GM18526 (cell line): Measurements from ENCODE around the gene HOXA4.

Experiments
- POLR2A ChIP-seq: IDR thresholded peaks from 3 replicates; pipeline ENCODE4 v1.6.1; 2011; ENCODE audit not compliant: insufficient read length; ENCODE audit errors: extremely low read depth

The HOXA4 gene

GRCh38 chr7:27162561-27163287 is 32.2 kb upstream of the HOXA4 start:
- TF ChIP-seq POLR2A: no peak

- TF ChIP-seq POLR2A: no peak
Observed at GRCh38 chr7:27161721-27162560, 31.4 kb upstream of the HOXA4 start.

- no peak for TF ChIP-seq POLR2A
Observed at GRCh38 chr7:27161214-27161720, 30.7 kb upstream of the HOXA4 start.

GRCh38 chr7:27160546-27161213 is 30.1 kb upstream of the HOXA4 start:
- TF ChIP-seq POLR2A: no peak

GRCh38 chr7:27160145-27160545 is 29.6 kb upstream of the HOXA4 start:
- TF ChIP-seq POLR2A: no peak

GRCh38 chr7:27159266-27160144 is 28.9 kb upstream of the HOXA4 start:
- TF ChIP-seq POLR2A: no peak

DNA sequence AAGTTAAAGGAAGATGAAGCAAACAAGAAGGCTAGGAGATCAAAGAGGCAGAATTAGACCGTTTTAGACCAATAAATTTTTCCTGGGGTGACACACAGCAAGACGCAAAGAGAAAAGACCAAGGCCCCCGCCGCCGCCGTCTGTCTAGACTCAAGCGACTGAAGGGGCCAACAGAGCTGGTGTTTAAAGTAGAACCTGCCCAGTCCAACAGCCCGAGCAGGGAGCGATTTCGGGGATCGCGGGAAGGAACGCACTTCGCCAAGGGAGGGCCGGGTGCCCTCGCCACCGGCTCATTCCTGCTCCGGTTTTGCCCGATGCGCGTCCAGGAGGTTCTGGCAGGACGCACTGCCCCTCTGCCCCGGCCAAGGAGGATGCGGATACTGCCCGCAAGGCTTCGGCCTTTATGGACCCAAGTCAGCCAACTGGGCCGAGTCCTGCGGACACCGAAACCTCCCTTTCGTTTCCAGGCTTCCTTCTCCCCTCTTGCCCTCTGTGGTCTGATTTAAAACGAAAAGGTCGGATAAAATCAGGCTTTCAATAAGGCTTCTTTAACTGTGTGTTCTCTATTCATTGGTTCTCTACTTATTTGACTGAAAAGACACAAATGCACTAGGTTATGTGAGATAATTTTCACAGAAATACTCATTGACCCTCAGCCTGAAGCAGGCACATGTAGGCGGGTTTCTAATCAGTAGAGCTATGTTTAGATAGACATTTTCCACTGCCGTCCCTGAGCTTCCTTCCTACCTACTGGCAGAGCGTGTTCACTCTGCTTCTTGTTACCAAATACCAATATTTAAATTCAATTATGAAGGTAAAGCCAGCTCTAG is 28.1 kb upstream of the HOXA4 start:
- no peak for TF ChIP-seq POLR2A

- TF ChIP-seq POLR2A: no peak
Observed at GRCh38 chr7:27157702-27158431, 27.3 kb upstream of the HOXA4 start.

DNA sequence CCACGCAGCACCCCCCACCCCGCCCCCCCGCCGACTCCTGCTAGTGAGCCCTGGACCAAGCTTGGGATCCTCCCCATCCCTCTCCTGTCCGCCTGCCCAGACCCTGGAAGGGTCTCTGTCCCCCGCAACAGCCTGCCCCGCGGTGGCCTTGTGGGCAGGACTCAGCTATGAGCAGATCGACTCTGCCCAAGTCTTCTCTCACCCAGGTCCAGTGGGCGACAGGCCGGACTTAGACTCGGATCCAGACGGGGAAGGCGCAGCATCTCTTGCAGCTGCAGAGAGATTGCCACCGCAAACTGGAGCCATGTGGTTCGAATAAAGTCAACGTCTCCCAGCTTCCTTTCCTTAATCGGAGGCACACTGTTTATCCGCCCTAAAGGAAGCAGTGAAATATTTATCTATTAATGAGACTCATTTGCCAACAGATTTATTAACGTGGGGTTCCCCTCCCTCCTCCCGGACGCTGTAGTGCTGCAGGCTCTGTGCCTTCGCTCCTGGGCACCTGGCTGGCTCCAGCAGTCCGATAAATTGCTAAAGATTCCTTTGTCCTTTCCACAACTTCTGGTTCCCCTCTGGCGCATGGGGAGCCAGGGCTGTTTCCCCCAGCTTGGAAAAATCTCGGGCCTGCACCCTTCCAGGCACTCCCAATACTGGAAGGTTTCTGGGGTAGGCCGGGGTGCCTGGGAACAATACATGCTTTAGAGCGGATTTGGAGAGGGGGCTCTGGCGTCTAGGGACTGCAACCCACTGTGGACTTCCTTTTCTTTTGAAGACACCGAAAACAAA is 26.6 kb upstream of the HOXA4 start:
- no peak for TF ChIP-seq POLR2A

DNA sequence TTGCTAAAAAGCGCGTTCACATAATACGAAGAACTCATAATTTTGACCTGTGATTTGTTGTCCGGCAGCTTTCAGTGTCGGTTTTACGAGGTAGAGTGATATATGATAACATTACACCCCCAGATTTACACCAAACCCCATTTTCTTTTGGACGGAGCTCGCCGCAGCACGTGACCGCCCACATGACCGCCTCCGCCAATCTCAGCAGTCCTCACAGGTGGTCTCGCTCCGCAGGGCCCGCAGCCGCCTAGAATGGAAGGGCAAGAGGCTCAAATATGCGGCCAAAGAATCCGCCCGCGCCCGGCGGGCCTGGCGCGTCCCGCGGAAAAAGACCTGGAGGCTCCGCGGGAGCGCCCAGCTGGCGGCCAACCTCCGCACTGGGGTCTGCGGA is 25.9 kb upstream of the HOXA4 start, which contains the start of gene HOXA7:
HOXA7 (minus strand) TSS at position 168 of the 391 bp plus-strand sequence; CDS start at position 38, 130 bp downstream.
- no peak for TF ChIP-seq POLR2A

DNA sequence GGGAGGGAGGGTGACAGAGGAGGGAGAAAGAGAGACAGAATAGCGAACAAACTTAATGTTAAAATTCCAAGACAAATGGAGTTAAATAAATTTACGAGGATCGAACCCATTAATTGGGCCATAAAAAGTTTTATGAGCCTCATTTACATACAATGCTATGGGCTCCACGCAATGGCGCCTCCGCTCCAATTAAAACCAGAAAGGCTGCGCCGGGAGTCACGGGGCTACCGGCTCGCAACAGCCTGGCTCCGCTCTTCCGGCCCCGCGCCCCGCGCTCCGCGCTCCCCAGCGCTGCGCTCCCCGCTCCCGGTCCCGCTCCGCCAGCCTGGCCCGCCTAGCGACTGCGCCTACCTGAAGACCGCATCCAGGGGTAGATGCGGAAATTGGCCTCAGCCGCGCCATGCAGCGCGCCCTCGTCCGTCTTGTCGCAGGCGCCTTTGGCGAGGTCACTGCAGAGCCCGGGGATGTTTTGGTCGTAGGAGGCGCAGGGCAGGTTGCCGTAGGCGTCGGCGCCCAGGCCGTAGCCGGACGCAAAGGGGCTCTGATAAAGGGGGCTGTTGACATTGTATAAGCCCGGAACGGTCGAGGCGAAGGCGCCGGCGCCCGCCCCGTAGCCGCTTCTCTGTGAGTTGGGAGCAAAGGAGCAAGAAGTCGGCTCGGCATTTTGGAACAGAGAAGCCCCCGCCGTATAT is 25.4 kb upstream of the HOXA4 start:
- TF ChIP-seq POLR2A: no peak

DNA sequence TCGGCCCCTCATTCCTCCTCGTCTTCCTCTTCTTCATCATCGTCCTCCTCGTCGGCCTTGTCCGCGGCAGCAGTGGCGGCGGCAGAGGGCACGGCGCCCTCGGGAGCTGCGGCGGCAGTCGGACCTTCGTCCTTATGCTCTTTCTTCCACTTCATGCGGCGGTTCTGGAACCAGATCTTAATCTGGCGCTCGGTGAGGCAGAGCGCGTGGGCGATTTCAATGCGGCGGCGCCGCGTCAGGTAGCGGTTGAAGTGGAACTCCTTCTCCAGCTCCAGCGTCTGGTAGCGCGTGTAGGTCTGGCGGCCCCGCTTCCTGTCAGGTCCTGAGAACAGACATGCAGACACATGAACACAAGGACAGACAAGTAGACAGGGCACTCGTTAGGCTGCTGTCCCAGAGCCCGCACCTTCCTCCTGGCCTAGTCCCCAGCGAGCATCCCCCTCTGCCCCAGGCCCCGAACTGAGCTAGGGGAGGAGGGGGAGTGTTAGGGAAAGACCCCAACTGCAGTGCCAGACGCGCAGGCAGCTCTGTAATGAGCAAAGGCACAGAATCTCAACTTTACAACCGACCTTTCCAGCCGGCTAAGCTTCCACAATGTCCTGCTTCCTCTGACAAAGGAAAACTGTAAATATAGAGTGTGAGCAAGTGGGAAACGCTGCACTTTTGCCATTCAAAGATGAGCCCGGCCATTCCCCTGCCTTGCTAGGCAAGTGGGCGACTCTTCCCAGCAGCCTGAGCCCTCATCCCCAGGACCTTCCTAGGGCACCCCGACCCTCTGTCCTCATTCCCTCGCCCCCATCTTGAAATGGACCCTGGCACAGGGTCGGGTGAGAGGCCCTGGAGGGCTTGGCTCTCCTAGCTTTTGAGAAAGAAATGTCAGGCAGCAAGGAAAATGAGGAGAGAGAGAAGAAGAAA is 24.6 kb upstream of the HOXA4 start:
- TF ChIP-seq POLR2A: no peak
